Right lobe of liver (tissue), 4 donors: ENCODE measurements around the gene SKIDA1.

Source experiments
- POLR2A ChIP-seq: fragments of 450-650 bp; IDR thresholded peaks from one replicate; pipeline ENCODE4 v1.6.1; 2017; ENCODE audit warnings: antibody characterized with exemption, mild to moderate bottlenecking
- TF ChIP-seq, protein P1 (sequence below), 4 donors: fragments of 200-600 bp in 3 of 4; fragments of 450-650 bp in 1 of 4; IDR thresholded peaks; one replicate each; pipeline versions ENCODE4 v1.5.1 to v1.8.0; 2016 to 2022; ENCODE audit warnings: antibody characterized with exemption in 4 of 4, mild to moderate bottlenecking in 2 of 4
- donor health status: DM: no; HTN: no; CAD: no.
- donor health status: DM: no; HTN: no; CAD: no.
- donor health status: DM: no; HTN: yes; CAD: no.

DNA sequence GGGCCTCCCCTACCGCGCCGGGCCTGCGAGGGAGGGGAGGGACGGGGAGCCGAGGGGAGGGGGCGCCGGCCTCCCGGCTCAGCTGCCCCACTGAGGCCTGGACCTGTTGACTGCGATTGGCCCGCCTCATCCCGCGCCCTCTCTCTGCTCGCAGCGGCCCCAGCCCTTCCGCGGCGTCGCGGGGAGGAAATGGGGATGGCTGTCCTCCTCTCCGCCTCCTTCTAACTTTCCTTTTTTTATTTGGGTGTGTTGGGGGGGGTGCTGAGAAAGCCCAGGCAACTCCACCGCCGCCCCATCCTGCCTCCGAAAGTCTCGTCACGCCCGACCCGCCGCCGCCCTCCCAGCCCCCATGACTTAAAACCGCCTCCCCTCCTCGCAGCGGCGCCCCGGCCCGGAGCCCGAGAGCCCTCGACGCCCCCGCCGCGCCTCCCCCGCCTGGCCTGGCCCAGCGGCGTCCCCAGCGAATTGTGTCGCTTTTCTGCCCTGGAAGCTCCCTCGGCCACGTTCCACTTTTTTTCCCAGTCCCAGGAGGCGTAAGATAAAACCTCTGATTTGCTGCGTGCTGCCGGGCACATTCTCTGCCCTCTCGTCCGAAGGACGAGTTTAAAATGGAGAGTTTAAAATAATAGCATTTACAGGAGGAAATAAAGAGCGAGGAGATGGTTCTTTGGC lies 842 bp upstream of the SKIDA1 start:
- TF ChIP-seq, protein P1, sequence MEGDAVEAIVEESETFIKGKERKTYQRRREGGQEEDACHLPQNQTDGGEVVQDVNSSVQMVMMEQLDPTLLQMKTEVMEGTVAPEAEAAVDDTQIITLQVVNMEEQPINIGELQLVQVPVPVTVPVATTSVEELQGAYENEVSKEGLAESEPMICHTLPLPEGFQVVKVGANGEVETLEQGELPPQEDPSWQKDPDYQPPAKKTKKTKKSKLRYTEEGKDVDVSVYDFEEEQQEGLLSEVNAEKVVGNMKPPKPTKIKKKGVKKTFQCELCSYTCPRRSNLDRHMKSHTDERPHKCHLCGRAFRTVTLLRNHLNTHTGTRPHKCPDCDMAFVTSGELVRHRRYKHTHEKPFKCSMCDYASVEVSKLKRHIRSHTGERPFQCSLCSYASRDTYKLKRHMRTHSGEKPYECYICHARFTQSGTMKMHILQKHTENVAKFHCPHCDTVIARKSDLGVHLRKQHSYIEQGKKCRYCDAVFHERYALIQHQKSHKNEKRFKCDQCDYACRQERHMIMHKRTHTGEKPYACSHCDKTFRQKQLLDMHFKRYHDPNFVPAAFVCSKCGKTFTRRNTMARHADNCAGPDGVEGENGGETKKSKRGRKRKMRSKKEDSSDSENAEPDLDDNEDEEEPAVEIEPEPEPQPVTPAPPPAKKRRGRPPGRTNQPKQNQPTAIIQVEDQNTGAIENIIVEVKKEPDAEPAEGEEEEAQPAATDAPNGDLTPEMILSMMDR (IDR thresholded peaks at IDR 0.05): no peak
- TF ChIP-seq POLR2A: peak; percentile 31
